Astrocyte of the hippocampus (primary cell): ENCODE data around the gene GATAD2A.

ENCODE experiments used
- DNase-seq: peaks from one replicate; pipeline ENCODE4 v3.0.0; 2011; ENCODE audit warnings: low read depth, low spot score

Gene GATAD2A

DNA sequence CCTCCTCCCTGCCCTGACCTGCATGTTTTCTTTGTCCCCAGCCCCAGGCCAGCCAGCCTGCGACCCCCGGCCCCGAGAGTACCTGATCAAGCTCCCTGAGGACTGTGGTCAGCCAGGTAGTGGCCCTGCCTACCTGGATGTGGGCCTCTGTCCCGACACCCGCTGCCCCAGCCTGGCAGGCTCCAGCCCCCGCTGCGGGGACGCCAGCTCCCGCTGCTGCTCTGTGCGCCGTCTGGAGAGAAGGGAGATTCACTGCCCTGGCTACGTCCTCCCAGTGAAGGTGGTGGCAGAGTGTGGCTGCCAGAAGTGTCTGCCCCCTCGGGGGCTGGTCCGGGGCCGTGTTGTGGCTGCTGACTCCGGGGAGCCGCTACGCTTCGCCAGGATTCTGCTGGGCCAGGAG, 138.2 kb downstream of the GATAD2A start:
- DNase-seq: no peak

DNA sequence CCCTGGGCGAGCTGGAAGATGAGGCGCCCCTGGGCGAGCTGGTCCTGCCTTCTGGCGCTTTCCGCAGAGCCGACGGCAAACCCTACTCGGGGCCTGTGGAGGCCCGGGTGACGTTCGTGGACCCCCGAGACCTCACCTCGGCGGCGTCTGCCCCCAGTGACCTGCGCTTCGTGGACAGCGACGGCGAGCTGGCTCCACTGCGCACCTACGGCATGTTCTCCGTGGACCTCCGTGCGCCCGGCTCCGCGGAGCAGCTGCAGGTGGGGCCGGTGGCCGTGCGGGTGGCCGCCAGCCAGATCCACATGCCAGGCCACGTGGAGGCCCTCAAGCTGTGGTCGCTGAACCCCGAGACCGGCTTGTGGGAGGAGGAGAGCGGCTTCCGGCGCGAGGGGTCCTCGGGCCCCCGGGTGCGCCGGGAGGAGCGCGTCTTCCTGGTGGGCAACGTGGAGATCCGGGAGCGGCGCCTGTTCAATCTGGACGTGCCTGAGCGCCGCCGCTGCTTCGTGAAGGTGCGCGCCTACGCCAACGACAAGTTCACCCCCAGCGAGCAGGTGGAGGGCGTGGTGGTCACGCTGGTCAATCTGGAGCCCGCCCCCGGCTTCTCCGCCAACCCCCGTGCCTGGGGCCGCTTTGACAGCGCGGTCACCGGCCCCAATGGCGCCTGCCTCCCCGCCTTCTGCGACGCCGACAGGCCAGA, 138.9 kb downstream of the GATAD2A start:
- DNase-seq: no peak

DNA sequence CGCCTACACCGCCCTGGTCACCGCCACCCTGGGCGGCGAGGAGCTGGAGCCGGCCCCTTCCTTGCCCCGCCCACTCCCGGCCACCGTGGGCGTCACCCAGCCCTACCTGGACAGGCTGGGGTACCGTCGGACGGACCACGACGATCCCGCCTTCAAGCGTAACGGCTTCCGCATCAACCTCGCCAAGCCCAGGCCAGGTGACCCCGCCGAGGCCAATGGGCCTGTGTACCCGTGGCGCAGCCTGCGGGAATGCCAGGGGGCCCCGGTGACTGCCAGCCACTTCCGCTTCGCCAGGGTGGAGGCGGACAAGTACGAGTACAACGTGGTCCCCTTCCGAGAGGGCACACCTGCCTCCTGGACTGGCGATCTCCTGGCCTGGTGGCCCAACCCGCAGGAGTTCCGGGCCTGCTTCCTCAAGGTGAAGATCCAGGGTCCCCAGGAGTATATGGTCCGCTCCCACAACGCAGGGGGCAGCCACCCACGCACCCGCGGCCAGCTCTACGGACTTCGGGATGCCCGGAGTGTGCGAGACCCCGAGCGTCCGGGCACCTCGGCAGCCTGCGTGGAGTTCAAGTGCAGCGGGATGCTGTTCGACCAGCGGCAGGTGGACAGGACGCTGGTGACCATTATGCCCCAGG, 139.6 kb downstream of the GATAD2A start:
- DNase-seq: no peak

DNA sequence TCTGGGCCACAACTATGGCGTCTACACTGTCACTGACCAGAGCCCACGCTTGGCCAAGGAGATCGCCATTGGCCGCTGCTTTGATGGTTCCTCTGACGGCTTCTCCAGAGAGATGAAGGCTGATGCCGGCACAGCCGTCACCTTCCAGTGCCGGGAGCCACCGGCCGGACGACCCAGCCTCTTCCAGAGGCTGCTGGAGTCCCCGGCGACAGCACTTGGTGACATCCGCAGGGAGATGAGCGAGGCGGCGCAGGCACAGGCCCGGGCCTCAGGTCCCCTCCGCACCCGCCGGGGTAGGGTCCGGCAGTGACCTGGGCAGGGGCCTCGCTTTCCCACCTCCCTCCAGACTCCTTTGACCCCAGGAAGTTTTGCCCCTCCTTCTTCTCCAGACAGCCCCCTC, 140.2 kb downstream of the GATAD2A start:
- DNase-seq: no peak

DNA sequence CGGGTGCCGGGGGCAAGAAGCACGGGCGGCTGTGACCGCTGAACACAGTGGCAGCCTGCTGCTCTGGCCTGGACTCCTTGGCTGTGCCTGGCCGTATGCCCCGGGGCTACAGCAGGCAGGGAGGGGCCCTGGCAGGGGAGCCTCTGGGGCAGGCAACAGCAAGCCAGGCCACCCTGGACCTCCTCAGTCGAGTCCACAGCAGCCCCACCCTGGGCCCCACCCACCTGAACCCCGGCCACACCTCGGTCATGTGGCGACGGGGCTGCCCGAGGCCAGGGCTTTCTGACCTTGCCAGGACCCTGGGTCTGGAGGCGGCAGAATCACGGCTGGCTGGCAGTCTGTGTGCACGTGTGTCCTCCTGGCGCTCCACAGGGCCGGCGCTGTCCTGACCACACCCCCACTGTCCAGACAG, 141.3 kb downstream of the GATAD2A start:
- no peak for DNase-seq

DNA sequence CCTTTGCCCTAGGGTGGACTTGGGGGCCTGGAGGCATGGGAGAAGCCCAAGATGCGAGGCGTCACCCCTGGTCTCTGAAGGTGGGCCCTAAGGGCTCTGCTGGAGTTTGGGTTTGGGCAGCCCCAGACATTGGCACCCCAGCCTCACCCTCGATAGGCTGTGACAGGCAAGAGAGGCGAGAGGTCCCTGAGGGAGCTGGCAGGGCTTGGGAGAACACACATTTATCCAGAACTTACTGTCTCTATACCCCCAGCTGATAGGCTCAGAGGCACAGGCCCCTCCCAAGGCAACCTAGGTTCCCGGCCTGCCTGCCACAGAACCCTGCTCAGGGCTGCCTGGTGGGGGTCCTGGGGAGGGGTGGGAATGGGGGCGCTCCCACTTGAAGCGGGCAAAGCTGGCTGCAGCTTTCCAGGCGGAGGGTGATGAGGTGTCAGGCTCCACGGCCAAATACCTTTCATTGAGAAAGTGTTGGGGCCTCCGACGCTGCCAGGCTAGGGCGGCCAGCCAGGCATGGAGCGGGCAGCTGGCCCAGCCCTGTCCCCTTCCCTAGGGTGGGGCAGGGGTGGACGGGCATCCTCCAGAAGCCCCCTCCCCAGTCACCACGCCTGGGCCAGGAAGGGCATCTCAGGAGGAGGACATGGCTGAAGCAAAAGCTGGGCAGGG, 142.3 kb downstream of the GATAD2A start:
- no peak for DNase-seq

DNA sequence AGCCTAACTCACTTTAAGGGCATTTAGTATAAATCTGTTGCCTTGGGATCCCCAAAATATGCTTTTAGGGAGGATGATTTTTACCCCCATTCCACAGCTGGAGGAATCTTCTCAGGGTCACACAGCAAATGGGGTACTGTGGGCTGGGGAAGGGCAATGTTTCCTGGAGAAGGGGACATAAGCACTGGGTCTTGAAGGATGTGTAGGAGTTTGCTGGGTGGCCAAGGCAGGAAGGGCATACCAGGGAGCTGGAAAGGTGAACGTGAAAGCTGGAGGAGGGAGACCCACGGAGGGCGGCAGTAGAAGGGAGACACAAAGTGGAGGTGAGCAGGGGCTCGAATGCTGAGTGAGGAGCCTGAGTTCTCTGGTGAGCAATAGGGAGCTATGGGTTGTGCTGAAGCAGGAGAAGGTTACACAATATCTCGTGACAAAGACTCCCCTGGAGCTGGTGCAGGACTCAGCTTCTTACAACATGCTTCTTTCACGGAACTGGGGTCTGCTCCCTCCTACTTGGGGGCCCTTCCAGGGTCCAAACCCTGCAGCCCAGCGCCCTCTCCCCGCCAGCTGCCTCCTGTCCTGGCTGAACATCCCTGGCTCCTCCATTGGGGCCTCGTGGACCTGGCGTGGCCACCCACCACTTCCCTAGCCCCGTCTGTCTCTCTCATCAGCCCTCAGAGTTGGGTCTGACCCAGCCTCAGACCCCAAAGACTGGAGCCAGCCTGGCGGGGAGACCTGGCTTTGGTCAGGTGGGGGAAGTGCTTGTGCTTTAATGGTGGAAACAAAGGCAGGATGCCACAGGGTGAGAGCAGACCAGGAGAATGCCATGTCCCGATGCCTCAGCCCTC, 143.7 kb downstream of the GATAD2A start:
- no peak for DNase-seq

DNA sequence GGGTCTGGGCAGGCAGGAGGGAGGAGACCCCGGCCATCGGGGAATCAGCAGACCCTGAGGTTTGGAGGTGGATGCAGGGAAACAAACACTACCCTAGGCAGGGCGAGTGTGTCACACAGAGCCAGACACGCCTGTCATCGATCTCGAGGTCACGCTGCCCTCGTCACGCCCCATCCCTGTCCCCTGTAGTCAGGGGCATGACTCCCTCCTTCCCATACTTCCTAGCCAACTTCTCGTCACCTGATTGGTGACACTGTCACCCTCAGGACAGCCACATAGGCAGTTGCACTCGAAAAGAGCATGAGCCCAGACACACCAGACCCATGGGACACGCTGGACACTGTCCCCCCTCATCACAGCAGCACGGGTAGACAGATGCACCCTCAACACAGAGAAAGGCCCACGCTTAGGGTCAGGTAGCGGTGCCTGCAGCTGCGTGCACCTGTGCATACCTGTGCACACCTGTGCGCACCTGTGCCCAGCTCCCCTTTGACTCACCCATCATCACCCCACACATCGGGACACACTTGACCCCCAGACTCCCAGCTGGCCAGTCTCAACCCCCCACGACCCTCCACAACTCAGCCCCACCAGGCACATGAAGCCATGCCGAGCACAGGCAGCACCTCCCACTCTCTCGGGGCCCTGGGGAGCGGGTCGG, 144.5 kb downstream of the GATAD2A start:
- no peak for DNase-seq

DNA sequence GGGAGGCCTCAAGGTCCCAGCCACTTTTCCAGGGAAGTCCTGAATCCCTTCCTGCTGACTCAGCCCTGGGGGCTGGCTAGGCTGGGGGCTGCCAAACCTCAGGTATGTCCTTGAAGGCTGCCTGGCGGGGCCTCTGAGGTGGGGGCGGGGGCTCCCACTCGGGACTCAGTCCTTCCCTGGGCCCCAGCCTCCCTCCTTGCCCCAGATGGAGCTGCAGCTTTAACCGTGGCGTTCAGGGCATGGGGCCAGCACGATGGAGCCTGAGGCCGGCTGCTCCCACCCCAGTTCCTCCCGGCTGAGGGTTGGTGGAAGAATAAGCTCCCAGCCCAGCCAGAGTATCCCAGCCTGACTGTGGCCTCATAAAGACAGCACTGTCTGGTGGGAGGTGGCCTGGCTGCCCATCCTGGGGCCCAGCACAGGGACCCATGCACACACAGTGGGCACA, 145.0 kb downstream of the GATAD2A start:
- peak; percentile 96 for DNase-seq

DNA sequence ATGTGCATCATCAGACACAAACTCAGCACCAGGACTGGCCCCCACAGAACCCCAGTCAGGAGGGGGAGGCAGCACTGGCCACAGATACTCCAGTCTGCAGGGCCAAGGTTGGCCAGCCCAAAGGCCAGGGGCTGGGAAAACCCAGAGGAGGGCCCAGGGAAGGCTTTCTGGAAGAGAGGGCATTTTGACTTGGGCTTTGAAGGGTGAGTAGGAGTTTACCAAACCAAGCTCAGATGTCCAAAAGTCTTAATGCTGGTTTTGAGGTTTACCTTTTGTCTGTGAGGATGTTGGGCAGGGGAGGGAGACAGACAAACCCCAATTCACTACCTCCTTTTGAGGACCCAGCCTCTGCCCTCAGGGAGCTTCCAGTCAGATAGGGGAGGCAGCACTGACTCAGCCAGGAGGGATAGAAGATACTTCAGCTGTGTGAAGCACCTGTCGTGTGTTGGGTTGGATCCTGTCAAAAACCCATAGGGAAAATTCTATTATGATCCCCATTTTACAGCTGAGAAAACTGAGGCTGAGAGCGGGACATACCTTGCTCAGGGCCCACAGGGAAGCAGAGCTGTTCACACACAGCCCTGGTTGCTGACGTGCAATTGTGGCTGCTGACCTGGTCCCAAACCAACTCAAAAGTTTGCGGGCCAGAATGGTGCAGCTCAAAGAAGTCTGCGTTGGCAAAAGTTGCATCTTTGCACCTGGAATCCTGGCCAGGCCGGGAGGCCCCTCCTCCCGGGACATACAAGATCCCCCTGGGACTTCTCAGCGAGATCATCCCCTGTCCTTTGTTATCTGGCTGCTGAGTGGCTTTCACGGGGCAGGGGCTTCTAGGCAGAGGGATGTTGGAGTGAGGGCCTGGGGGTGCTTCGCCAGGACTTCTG, 145.7 kb downstream of the GATAD2A start:
- DNase-seq: no peak

DNA sequence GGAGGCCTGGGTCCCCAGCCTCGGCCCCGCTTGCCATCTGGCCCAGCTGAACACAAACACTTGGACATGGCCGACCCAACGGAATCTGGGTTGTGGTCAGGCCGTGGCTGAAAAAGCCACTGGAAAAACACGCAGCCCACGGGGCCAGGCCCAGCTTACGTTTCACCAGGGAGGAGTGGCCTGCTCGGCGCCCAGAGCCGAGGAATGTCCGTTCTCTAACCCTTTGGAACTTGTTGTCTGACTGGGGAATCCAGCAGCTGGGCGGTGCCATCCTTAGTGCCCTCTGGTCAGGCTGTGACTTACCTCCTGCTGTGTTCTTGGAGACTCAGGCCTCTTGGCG, 146.3 kb downstream of the GATAD2A start:
- DNase-seq: peak; percentile 89

DNA sequence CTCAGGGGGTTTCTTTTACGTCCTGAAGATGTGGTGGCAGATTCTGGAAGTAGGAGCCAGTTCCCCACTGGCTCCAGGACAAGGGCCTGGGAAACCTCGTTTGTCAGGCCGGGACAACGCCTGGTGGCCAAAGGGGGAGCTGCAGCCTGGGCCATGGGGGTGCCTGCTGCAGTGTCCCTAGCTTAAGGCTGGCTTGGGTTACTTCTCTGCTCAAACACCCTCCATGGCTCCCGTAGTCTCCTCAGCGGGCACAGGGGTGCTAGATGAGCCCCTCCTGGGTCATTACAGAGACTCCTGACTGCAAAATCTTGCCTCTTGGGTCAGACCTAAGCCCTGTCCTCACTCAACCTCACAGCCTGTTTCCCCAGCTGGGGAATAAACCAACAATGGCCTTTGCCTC, 147.3 kb downstream of the GATAD2A start:
- DNase-seq: peak; percentile 74

DNA sequence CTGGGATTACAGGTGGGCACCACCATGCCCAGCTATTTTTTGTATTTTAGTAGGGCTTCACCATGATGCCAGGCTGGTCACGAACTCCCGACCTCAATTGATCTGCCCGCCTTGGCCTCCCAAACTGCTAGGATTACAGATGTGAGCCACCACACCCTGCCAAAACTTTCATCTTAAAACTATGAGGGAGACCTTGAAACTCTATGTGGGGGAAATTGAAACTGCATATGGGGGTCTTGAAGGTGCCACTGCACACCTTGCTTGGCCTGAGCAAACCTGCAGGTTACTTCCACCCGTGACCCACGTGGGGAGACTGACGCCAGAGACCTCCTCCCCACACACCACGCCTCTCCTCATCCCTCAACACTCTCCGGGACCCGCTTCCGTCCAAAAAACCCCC, 148.2 kb downstream of the GATAD2A start:
- no peak for DNase-seq

DNA sequence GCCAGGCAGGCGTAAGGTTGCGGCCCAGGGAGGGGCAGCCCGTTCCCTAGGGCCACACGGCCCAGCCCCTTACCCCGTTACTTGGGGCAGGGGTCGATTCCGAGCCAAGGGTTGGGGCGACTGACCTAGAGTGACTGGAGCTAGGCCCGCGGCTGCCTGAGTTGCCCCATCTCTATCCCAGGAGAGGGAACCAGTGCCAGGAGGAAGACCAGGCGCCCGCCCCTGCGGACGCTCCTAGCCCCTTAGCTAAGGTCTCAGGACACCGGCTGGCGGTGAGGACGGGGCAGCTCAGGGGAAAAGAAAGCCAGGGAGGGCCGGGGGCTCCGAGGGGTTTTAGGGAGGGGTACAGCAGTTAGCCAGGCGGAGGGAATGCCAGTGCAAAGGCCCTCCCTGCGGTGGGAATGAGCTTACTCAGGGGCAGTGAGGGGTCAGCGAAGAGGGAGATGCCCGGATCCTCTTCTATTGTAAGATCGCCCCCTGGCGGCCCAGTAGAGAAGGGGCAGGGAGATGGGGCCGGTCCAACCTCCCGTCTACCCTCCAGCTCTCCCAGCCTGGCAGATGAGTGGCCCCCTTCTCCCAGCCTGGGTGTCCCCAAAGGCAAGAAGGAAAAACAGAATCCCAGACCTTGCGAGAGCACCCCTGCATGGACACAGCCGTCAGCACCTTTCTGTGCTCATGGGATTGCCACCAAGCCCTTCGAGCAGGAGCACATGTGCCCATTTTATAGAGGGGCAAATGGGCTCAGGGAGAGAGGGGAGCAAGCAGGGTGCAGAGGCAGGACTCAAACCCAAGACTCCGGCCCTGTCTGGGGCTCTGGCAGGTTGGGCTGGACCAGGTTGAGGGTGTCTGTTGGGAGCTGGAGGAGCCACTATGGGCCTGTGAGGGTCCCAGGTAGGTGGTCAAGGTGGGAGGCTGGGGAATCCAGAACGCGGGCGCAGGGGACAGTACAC, 148.9 kb downstream of the GATAD2A start:
- DNase-seq: peak; percentile 69

DNA sequence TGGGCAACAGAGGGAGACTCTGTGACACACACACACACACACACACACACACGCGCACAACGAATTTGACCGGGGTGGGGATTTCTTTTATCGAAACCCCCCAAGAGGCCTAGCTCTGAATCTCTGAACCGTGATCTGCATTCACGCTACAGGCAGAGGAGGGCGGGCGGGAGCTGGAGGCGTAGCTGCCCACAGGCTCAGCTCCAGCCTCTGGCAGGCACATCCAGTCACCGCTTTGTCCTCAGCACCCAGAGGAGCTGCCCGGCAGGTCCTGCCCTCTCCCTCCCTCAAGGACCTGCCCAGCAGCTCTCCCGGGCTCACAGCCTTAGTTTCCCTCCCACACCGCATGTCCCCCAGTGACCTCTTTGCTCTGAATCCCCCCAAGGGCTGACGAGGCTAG, 152.6 kb downstream of the GATAD2A start:
- no peak for DNase-seq
